ENCODE results near the gene RALGAPA2. TPM values are rescaled to one million over a fixed set of nuclear protein-coding genes. Genes with fewer than 3 reads are reported as not detected.

RALGAPA2 gene
- total RNA-seq, 1 donor = 19.7 TPM

DNA sequence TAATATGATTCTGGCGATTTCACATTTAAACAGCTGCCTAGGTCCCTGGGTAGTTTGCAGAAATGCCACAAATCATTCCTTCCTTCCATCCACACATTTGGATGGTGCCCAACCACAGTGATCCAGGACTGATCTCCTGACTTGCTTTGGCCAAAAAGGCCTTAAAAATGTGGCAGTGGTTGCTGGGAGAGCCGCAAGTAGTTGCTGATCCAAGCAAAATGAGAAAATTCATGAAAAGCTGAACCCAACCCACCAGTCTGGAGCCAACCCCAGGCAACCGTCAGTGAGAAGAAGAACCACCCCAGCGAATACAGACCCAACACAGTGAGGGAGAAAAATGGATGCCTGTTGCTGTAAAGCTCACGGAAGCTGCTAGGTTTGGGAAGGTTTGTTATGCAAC, 25.1 kb downstream of the RALGAPA2 start:
- DNase-seq (ENCODE audit: low read depth in 2 of 3, low spot score in 2 of 3) = no peak

GRCh38 chr20:20685635-20686034, 26.8 kb downstream of the RALGAPA2 start:
- no peak for DNase-seq (ENCODE audit: low read depth in 2 of 3, low spot score in 2 of 3)

DNA sequence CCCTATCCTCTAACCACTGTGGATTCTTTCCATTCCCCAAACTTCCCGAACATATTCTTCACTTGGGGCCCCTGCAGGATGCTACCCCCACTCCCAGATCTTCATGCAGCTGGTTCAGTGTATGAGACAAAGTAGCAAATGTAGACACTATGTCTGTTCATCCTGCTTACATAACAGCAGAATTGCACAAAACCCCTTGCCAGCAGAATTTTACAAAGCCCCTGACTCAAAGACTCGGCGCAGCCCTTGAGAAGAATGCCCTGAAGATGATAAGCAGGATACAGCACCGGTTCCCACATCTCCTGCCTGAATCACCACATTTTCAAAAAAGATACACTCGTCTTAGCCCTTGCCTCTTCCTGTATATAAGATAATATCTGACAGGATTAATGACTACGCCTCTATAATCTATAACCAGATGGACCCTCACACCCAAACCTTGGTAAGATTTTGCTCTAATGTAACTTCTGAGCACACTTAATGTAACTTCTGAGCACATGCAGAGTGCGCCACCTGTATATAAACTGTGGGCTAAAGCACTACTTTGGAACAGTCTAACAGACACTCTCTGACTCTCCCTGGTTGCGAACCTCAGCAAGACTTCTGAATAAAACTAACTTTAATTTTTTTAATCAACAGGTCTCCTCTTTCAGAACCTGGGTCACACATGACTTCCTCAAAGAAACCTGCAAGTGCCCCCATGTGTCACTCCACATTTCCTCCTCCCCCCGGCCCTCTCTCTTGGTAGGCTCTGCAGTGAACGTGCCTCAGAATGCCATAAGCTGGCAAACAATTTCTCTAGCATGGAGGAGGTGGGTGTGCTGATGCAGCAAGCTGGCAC, 28.7 kb downstream of the RALGAPA2 start:
- peak in 1 of 3 donors; percentile 56 for DNase-seq (ENCODE audit: low read depth in 2 of 3, low spot score in 2 of 3)

- DNase-seq (ENCODE audit: low read depth in 2 of 3, low spot score in 2 of 3) = no peak
These were observed 29.4 kb downstream of the RALGAPA2 start for GRCh38 chr20:20683020-20683419.

GRCh38 chr20:20680991-20681508, 31.4 kb downstream of the RALGAPA2 start:
- peak in 1 of 3 donors; percentile 36 for DNase-seq (ENCODE audit: low read depth in 2 of 3, low spot score in 2 of 3)

GRCh38 chr20:20679316-20679715, 33.1 kb downstream of the RALGAPA2 start:
- no peak for DNase-seq (ENCODE audit: low read depth in 2 of 3, low spot score in 2 of 3)

DNA sequence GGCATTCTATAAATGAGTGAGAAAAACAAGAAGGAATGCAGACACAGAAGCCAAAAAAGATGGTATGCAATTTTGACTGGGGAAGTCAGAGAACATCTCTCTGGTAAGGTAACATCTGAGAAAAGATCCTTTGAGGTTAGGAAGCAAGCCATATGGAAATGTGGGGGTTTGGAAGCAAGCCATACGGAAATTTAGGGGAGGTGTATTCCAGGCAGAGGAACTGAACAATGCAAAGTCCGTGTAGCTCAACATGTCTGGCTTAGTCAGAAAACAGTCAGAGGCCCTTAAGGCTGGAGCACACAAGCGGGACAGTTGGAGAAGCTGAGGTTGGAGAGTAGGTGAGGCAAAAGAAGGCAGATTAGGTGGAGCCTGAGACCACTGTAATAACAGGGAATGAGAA, 35.3 kb downstream of the RALGAPA2 start:
- DNase-seq (ENCODE audit: low read depth in 2 of 3, low spot score in 2 of 3) = no peak

- DNase-seq (ENCODE audit: low read depth in 2 of 3, low spot score in 2 of 3) = peak in 1 of 3 donors; percentile 36
These were observed 43.8 kb downstream of the RALGAPA2 start for GRCh38 chr20:20668639-20669038.

- peak in 1 of 3 donors; percentile 27 for DNase-seq (ENCODE audit: low read depth in 2 of 3, low spot score in 2 of 3)
These were observed 46.1 kb downstream of the RALGAPA2 start for GRCh38 chr20:20666359-20666758.

- DNase-seq (ENCODE audit: low read depth in 2 of 3, low spot score in 2 of 3) = no peak
These were observed 46.7 kb downstream of the RALGAPA2 start for GRCh38 chr20:20665606-20666332.

- peak in 2 of 3 donors; percentile 43 to 73 for DNase-seq (ENCODE audit: low read depth in 2 of 3, low spot score in 2 of 3)
These were observed 47.5 kb downstream of the RALGAPA2 start for GRCh38 chr20:20664795-20665589.

DNA sequence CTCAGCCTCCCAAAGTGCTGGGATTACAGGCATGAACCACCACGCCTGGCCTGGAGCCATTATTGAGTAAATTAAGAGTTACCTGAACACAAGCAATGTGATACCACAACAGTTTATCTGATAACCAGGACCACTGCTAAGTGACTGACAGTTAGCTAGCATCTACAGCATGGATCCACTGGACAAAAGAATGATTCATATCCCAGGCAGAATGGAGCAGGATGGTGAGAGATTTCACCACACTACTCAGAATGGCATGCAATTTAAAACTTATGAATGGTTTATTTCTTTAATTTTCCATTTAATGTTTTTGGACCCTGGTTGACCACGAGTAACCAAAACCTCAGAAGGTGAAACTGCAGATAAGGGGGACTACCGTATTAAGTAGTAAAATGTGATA, 48.6 kb downstream of the RALGAPA2 start:
- DNase-seq (ENCODE audit: low read depth in 2 of 3, low spot score in 2 of 3) = no peak

- no peak for DNase-seq (ENCODE audit: low read depth in 2 of 3, low spot score in 2 of 3)
These were observed 53.5 kb downstream of the RALGAPA2 start for GRCh38 chr20:20658871-20659431.

DNA sequence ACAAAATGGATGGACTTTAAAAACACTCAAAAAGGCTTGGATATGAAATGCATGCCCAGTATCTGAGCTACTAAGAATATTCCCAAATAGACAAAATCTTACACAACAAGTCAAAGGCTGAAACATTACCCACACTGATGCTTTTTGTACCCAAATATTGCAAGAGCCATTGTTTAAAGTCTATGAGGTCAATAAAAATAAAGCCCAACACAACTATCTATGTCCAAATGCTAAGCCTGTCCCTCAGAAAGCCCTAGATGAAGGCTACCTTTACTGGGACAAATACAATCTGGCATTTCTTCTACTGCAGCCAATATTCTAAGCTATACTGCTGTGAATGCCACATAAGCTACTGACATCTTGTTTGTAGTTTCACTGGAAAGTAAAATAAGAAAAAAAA, 54.3 kb downstream of the RALGAPA2 start:
- no peak for DNase-seq (ENCODE audit: low read depth in 2 of 3, low spot score in 2 of 3)

DNA sequence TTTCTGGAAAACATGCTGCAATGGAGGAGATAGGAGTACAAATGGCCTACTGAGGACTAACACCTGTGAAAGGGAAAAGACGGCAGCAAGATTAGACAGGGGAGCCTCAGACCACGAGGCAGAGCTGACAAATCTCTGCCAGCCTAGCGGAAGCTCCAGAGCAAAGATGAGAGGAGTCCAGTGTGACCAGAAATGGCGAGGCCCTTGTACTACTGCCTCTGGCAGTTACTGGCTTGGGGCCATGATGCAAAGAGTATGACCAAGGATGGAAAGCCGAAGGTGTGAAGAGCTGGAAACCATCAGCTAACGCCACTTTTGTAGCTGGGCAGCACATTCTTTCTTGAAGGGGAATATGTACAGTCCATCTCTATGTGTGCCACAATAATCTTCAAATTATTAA, 55.4 kb downstream of the RALGAPA2 start:
- DNase-seq (ENCODE audit: low read depth in 2 of 3, low spot score in 2 of 3) = no peak

DNA sequence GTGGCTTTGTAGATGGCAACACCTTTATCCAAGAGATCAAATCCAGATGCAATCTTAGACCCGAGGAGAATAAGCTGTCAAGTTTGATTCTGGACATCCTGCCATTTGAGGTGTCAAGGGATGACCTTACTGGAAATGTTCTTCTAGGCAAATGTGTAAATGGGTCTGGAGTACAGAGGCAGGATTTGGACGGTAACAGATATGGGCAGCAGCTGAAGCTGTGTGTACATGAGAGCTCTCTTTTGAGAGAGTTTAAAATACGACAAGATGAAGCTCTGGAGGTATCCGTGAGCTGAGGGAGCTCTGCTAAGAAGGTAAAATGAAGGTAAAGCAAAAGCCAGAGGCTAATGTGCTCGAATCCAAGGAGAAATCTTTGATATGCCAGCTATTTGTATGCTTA, 56.6 kb downstream of the RALGAPA2 start:
- no peak for DNase-seq (ENCODE audit: low read depth in 2 of 3, low spot score in 2 of 3)

- DNase-seq (ENCODE audit: low read depth in 2 of 3, low spot score in 2 of 3) = no peak
These were observed 62.5 kb downstream of the RALGAPA2 start for GRCh38 chr20:20649945-20650344.

DNA sequence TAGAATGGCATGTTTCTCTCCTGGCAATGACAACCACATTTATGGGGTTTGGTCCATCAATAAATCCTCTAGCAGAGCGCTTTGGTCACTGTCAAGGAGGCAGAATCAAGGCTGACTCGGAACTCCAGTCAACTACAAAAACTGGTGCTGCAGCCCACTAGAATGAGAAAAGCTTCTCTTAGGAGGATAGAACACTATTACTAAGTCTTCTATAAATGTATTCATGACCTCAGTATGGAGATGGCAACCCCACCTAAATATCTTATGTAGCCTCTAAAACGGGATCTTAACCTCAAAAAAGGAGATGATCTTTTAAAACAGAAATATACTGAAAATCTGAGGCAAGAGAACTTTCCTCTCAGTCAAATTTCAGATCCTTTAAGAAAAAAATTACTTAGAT, 68.5 kb downstream of the RALGAPA2 start:
- no peak for DNase-seq (ENCODE audit: low read depth in 2 of 3, low spot score in 2 of 3)

DNA sequence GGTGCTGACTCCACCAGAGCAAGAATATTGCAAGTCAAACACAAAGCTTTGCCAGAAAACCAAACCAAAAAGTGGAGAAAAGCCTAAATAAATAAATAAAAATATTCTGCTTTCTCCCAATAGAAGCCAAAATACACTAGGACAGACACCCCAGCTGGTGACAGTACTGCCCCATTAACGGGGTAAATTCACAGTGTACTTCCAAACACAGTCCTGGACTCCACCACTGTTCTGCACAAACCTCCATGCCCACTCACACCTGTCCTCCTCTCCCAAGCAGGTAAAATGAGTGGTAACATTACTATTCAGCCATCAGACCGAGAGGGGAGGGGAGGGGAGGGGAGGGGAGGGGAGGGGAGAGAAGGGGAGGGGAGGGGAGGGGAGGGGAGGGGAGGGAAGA, 70.7 kb downstream of the RALGAPA2 start:
- DNase-seq (ENCODE audit: low read depth in 2 of 3, low spot score in 2 of 3) = no peak

DNA sequence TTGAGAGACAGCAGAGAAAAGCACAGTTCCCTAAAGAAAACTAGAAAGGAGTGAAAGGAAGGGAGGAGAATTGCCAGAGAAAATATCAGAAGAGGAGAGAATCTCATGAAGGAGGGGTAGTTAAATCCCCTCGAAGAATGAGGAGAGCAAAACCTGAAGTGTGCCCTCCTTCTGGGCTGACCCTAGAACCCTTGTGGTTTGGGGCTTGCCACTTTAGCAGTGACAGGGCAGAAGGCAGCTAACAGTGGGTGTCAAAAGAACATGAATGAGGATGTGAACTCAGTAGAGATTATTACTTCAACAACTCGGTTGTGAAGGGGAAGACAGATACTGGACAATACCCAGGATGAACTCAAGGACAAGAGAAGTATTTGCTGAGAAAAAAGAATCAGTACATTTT, 73.6 kb downstream of the RALGAPA2 start:
- peak in 1 of 3 donors; percentile 34 for DNase-seq (ENCODE audit: low read depth in 2 of 3, low spot score in 2 of 3)

All from hematopoietic multipotent progenitor cell (in vitro differentiated cells).